HCT116 (cell line): ENCODE results near the gene SH2D1B.

Experiments used
- EGR1 ChIP-seq: IDR thresholded peaks from 2 replicates; pipeline ENCODE4 v1.6.1; 2012; ENCODE audit warnings: low read depth
- EZH2 ChIP-seq: fragments of 200-600 bp; sonication (generic); IDR thresholded peaks from 2 replicates; pipeline ENCODE4 v1.6.1; 2017; ENCODE audit warnings: antibody characterized with exemption, mixed run types
- EZH2phosphoT487 ChIP-seq: fragments of 200-600 bp; IDR thresholded peaks from 2 replicates; pipeline ENCODE4 v1.6.1; 2018; ENCODE audit warnings: antibody characterized with exemption, borderline replicate concordance
- POLR2A ChIP-seq: IDR thresholded peaks from 2 replicates; pipeline ENCODE4 v1.7.0; 2011; ENCODE audit warnings: borderline replicate concordance; ENCODE audit not compliant: insufficient read depth, insufficient read length; ENCODE audit errors: extremely low read depth
- POLR2AphosphoS5 ChIP-seq: IDR thresholded peaks from 2 replicates; pipeline ENCODE4 v1.6.1; 2011; ENCODE audit warnings: mild to moderate bottlenecking, low read depth, low read length, moderate library complexity
- RAD21 ChIP-seq: IDR thresholded peaks from 2 replicates; pipeline ENCODE4 v1.6.1; 2012; ENCODE audit warnings: low read depth, mild to moderate bottlenecking
- SRF ChIP-seq: IDR thresholded peaks from 2 replicates; pipeline ENCODE4 v1.6.1; 2012; ENCODE audit warnings: low read depth
- YY1 ChIP-seq: IDR thresholded peaks from 2 replicates; pipeline ENCODE4 v1.6.1; 2011; ENCODE audit warnings: low read length, low read depth, moderate library complexity, mild to moderate bottlenecking; ENCODE audit not compliant: insufficient replicate concordance; ENCODE audit errors: extremely low read depth
- ZNF274 ChIP-seq: fragments of 200-500 bp; sonication (Bioruptor generic); IDR thresholded peaks from 2 replicates; pipeline ENCODE4 v1.6.1; 2014; ENCODE audit warnings: mild to moderate bottlenecking, low read depth, low read length, inconsistent platforms
- TF ChIP-seq, protein P1 (sequence below), 3 experiments: fragments of 200-600 bp in 1 of 3; sonication (generic) in 1 of 3; IDR thresholded peaks in 2 of 3; conservative IDR thresholded peaks in 1 of 3; 2 replicates each; pipeline ENCODE4 v1.5.1; 2012 to 2017; ENCODE audit warnings: low read depth in 2 of 3, low read length in 2 of 3, antibody characterized with exemption in 1 of 3, borderline replicate concordance in 1 of 3, control low read depth in 1 of 3, mild to moderate bottlenecking in 1 of 3, mixed read lengths in 1 of 3, mixed run types in 1 of 3, moderate library complexity in 1 of 3; ENCODE audit not compliant: insufficient read depth in 1 of 3
- TF ChIP-seq, protein P2 (sequence below): IDR thresholded peaks from 2 replicates; pipeline ENCODE4 v1.6.1; 2011; ENCODE audit warnings: mild to moderate bottlenecking, low read length, moderate library complexity; ENCODE audit not compliant: insufficient replicate concordance; ENCODE audit errors: extremely low read depth
- TF ChIP-seq, protein P3 (sequence below): IDR thresholded peaks from 2 replicates; pipeline ENCODE4 v1.6.1; 2012
- TF ChIP-seq, protein P4 (sequence below): IDR thresholded peaks from 2 replicates; pipeline ENCODE4 v1.6.1; 2012

DNA sequence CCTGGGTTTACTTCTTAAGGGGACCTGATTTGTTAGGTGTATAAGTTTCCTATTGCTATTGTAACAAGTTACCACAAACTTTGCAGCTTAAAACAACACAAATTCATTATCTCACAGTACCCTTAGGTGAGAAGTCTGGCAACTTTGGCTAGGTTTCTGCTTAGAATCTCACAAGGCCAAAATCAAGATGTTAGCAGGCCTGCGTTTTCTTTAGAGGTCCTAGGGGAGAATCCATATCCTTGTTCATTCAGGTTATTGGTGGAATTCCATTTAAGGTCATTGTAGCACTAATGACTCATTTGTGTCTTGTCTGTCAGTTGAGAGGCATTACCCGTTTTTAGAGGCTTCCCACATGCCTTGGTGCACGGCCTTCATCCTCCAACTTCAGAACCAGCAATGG, 8.2 kb upstream of the SH2D1B start:
- TF ChIP-seq, protein P1, sequence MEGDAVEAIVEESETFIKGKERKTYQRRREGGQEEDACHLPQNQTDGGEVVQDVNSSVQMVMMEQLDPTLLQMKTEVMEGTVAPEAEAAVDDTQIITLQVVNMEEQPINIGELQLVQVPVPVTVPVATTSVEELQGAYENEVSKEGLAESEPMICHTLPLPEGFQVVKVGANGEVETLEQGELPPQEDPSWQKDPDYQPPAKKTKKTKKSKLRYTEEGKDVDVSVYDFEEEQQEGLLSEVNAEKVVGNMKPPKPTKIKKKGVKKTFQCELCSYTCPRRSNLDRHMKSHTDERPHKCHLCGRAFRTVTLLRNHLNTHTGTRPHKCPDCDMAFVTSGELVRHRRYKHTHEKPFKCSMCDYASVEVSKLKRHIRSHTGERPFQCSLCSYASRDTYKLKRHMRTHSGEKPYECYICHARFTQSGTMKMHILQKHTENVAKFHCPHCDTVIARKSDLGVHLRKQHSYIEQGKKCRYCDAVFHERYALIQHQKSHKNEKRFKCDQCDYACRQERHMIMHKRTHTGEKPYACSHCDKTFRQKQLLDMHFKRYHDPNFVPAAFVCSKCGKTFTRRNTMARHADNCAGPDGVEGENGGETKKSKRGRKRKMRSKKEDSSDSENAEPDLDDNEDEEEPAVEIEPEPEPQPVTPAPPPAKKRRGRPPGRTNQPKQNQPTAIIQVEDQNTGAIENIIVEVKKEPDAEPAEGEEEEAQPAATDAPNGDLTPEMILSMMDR (IDR thresholded peaks at IDR 0.05 in 2 of 3, conservative IDR thresholded peaks at IDR 0.05 in 1 of 3; ENCODE audit: borderline replicate concordance in 1 of 3, insufficient read depth in 1 of 3, low read depth in 2 of 3, low read length in 2 of 3) = no peak
- TF ChIP-seq SRF (0 out of 2 replicates have a peak, but pooled peaks have one; percentile 62), POLR2A (no peak), YY1 (no peak), EGR1 (no peak), RAD21 (no peak), POLR2AphosphoS5 (no peak), ZNF274 (no peak), EZH2phosphoT487 (no peak), EZH2 (no peak)
- TF ChIP-seq, protein P2, sequence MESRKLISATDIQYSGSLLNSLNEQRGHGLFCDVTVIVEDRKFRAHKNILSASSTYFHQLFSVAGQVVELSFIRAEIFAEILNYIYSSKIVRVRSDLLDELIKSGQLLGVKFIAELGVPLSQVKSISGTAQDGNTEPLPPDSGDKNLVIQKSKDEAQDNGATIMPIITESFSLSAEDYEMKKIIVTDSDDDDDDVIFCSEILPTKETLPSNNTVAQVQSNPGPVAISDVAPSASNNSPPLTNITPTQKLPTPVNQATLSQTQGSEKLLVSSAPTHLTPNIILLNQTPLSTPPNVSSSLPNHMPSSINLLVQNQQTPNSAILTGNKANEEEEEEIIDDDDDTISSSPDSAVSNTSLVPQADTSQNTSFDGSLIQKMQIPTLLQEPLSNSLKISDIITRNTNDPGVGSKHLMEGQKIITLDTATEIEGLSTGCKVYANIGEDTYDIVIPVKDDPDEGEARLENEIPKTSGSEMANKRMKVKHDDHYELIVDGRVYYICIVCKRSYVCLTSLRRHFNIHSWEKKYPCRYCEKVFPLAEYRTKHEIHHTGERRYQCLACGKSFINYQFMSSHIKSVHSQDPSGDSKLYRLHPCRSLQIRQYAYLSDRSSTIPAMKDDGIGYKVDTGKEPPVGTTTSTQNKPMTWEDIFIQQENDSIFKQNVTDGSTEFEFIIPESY = no peak
- TF ChIP-seq, protein P3, sequence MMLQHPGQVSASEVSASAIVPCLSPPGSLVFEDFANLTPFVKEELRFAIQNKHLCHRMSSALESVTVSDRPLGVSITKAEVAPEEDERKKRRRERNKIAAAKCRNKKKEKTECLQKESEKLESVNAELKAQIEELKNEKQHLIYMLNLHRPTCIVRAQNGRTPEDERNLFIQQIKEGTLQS = no peak
- TF ChIP-seq, protein P4, sequence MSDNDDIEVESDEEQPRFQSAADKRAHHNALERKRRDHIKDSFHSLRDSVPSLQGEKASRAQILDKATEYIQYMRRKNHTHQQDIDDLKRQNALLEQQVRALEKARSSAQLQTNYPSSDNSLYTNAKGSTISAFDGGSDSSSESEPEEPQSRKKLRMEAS = no peak
